Fibroblast of lung (primary cell): ENCODE measurements around the gene VKORC1L1.

Source experiments
- CTCF ChIP-seq, 2 donors: IDR thresholded peaks in 1 of 2; conservative IDR thresholded peaks in 1 of 2; 1 replicate in 1 of 2; 2 replicates in 1 of 2; pipeline ENCODE4 v1.5.1; 2011 to 2012; ENCODE audit warnings: low read length in 2 of 2, control low read depth in 1 of 2, inconsistent platforms in 1 of 2, low read depth in 1 of 2, mild to moderate bottlenecking in 1 of 2
- EZH2 ChIP-seq: IDR thresholded peaks from 2 replicates; pipeline ENCODE4 v1.5.1; 2012; ENCODE audit warnings: low read length, control low read depth, mild to moderate bottlenecking; ENCODE audit errors: missing control alignments

GRCh38 chr7:65926588-65926987 is 53.7 kb downstream of the VKORC1L1 start:
- TF ChIP-seq CTCF (conservative IDR thresholded peaks at IDR 0.05 in 1 of 2, IDR thresholded peaks at IDR 0.05 in 1 of 2; ENCODE audit: low read depth in 1 of 2, low read length in 2 of 2) (no peak), EZH2 (no peak)
